Measurements from ENCODE around the gene CRLF1. TPM values are rescaled to one million over a fixed set of nuclear protein-coding genes. Genes with fewer than 3 reads are reported as not detected.

The CRLF1 gene
- total and polyA plus RNA-seq, 10 of the 15 experiments (the other 5 are each of a cell fraction or from before 2014, with no cell fraction given) = 0.10 to 1.2 (median 0.49) TPM; not detected in 4

GRCh38 chr19:18647371-18647767, 40.8 kb upstream of the CRLF1 start:
- Histone ChIP-seq H3K79me2 (ENCODE audit: control insufficient read depth, insufficient read depth, low read length) (no peaks in the 10 kb centered on the region; the same call in 1 of the 2 replicates), H3K4me2 (ENCODE audit: control insufficient read depth, insufficient read depth) (no peak overlapping the region), H3K4me3 (no peak overlapping the region), H3K27me3 (replicated peaks in 1 of 2; ENCODE audit: control insufficient read depth in 2 of 2, insufficient read depth in 2 of 2, low read length in 1 of 2) (no peaks in the 10 kb centered on the region), H3K9me3 (replicated peaks; ENCODE audit: control insufficient read depth, insufficient read depth, low read length) (no peaks in the 10 kb centered on the region), H3K9ac (ENCODE audit: control insufficient read depth, insufficient read depth, low read length) (no peak overlapping the region), H3K36me3 (ENCODE audit: control insufficient read depth in 2 of 2, insufficient read depth in 2 of 2, low read length in 1 of 2) (no peaks in the 10 kb centered on the region; a peak in 2 of 4 replicates), H2AFZ (ENCODE audit: control insufficient read depth, low read depth, low read length) (no peak overlapping the region), H3K27ac (ENCODE audit: control insufficient read depth, insufficient read depth) (no peak overlapping the region), H4K20me1 (ENCODE audit: control insufficient read depth, insufficient read depth) (peaks cover 9% of the 10 kb centered on the region; the same call in 1 of the 2 replicates), H3K4me1 (ENCODE audit: control insufficient read depth, insufficient read depth, low read length) (peaks cover 18% of the 10 kb centered on the region)
- 89% methylated on average over 1 of the region's 1 CpG for WGBS (ENCODE audit: insufficient coverage, insufficient replicate concordance, low lambda C conversion rate, missing lambda C conversion rate)
- FAIRE-seq (no peak), DNase-seq (ENCODE audit: low read depth, low spot score) (no peak), ATAC-seq (no peak)
- no TSS peak for BruUV-seq (replicated peaks)
- ChIA-PET SMC1A (ENCODE audit: uncharacterized antibody, unreplicated experiment) (no interaction called here), POLR2A (no interaction called here), RAD21 (ENCODE audit: unreplicated experiment) (no interaction called here), CTCF (no interaction called here)
- intact Hi-C loops (cut with micrococcal nuclease; ENCODE audit: unreplicated experiment) = no loop called here
- in situ Hi-C loops (cut with MboI) = no loop called here
- no peak for TF ChIP-seq ZNF274 (IDR thresholded peaks at IDR 0.05; ENCODE audit: insufficient read depth, insufficient read length)
- no peak for TF ChIP-seq BRCA1 (IDR thresholded peaks at IDR 0.05; ENCODE audit: low read depth, low read length)
- no peak for TF ChIP-seq PRDM15 (CRISPR knock-in tag; IDR thresholded peaks at IDR 0.05)
- no peak for TF ChIP-seq NFXL1 (IDR thresholded peaks at IDR 0.05; ENCODE audit: borderline replicate concordance)
- no peak for TF ChIP-seq CHD1 (IDR thresholded peaks at IDR 0.05; ENCODE audit: low read depth, low read length)
- no peak for TF ChIP-seq MEF2B (IDR thresholded peaks at IDR 0.05; ENCODE audit: partially characterized antibody, poor library complexity, severe bottlenecking)
- TF ChIP-seq NFYA (IDR thresholded peaks at IDR 0.05; ENCODE audit: borderline replicate concordance, low read depth, low read length) = no peak
- TF ChIP-seq WRNIP1 (IDR thresholded peaks at IDR 0.05; ENCODE audit: borderline replicate concordance, low read depth, low read length) = no peak
- TF ChIP-seq E2F8 (IDR thresholded peaks at IDR 0.05; ENCODE audit: low read depth, partially characterized antibody) = no peak
- TF ChIP-seq EZH2 (IDR thresholded peaks at IDR 0.05; ENCODE audit: borderline replicate concordance, control insufficient read depth, low read depth, low read length) = no peak
- no peak for TF ChIP-seq POLR2A (IDR thresholded peaks at IDR 0.05; ENCODE audit: low read depth, low read length)
- no peak for TF ChIP-seq NRF1 (conservative IDR thresholded peaks at IDR 0.05; ENCODE audit: low read depth, low read length)
- TF ChIP-seq TAF1 (IDR thresholded peaks at IDR 0.05; ENCODE audit: borderline replicate concordance, low read depth, low read length) = no peak
- no peak for TF ChIP-seq FOXM1 (IDR thresholded peaks at IDR 0.05; ENCODE audit: low read depth, low read length)
- TF ChIP-seq, protein P1, sequence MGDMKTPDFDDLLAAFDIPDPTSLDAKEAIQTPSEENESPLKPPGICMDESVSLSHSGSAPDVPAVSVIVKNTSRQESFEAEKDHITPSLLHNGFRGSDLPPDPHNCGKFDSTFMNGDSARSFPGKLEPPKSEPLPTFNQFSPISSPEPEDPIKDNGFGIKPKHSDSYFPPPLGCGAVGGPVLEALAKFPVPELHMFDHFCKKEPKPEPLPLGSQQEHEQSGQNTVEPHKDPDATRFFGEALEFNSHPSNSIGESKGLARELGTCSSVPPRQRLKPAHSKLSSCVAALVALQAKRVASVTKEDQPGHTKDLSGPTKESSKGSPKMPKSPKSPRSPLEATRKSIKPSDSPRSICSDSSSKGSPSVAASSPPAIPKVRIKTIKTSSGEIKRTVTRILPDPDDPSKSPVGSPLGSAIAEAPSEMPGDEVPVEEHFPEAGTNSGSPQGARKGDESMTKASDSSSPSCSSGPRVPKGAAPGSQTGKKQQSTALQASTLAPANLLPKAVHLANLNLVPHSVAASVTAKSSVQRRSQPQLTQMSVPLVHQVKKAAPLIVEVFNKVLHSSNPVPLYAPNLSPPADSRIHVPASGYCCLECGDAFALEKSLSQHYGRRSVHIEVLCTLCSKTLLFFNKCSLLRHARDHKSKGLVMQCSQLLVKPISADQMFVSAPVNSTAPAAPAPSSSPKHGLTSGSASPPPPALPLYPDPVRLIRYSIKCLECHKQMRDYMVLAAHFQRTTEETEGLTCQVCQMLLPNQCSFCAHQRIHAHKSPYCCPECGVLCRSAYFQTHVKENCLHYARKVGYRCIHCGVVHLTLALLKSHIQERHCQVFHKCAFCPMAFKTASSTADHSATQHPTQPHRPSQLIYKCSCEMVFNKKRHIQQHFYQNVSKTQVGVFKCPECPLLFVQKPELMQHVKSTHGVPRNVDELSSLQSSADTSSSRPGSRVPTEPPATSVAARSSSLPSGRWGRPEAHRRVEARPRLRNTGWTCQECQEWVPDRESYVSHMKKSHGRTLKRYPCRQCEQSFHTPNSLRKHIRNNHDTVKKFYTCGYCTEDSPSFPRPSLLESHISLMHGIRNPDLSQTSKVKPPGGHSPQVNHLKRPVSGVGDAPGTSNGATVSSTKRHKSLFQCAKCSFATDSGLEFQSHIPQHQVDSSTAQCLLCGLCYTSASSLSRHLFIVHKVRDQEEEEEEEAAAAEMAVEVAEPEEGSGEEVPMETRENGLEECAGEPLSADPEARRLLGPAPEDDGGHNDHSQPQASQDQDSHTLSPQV (IDR thresholded peaks at IDR 0.05) = no peak
